Measurements from ENCODE around the gene CEACAM8. TPM values are rescaled to one million over a fixed set of nuclear protein-coding genes. Genes with fewer than 3 reads are reported as not detected.

Gene CEACAM8
- total RNA-seq, 1 experiment from 2014 or later: not detected

GRCh38 chr19:42554046-42554575, 40.6 kb downstream of the CEACAM8 start:
- Histone ChIP-seq H3K27ac (ENCODE audit: insufficient read length, low read depth, low read length) (no peak overlapping the region), H3K79me2 (ENCODE audit: insufficient read depth, low read length) (no peaks in the 10 kb centered on the region), H3K79me1 (ENCODE audit: insufficient read depth, low read depth, low read length, poor library complexity, severe bottlenecking) (no peaks in the 10 kb centered on the region), H3K9me3 (ENCODE audit: control insufficient read depth, low read depth, low read length) (no peaks in the 10 kb centered on the region), H3K14ac (ENCODE audit: insufficient read depth, low read length) (no peak overlapping the region), H3K27me3 (ENCODE audit: insufficient read depth, low read length) (no peaks in the 10 kb centered on the region), H4K20me1 (ENCODE audit: control insufficient read depth, insufficient read depth, insufficient read length) (no peaks in the 10 kb centered on the region), H2BK20ac (ENCODE audit: low read depth, low read length, poor library complexity, severe bottlenecking) (no peak overlapping the region), H3K18ac (ENCODE audit: insufficient read length, low read depth, low read length) (no peak overlapping the region), H2BK15ac (ENCODE audit: low read depth, low read length) (no peak overlapping the region), H3K9ac (ENCODE audit: extremely low read depth, insufficient read length, low read length) (no peak overlapping the region), H3K4me2 (ENCODE audit: insufficient read depth, insufficient read length, low read length) (no peak overlapping the region), H2BK12ac (ENCODE audit: insufficient read length, low read depth, low read length) (no peak overlapping the region), H3K56ac (ENCODE audit: insufficient read length, low read depth, low read length) (no peak overlapping the region), H3K4ac (ENCODE audit: low read depth, low read length) (no peak overlapping the region), H3K4me1 (ENCODE audit: insufficient read depth, low read length) (peaks cover 3% of the 10 kb centered on the region; the same call in 1 of the 2 replicates), H2BK120ac (ENCODE audit: low read depth, low read length, poor library complexity, severe bottlenecking) (no peak overlapping the region), H3T11ph (ENCODE audit: low read length) (no peak overlapping the region), H3K23ac (ENCODE audit: insufficient read length, low read depth, low read length) (no peak overlapping the region), H2AK5ac (ENCODE audit: insufficient read length, low read length) (no peak overlapping the region), H3K23me2 (ENCODE audit: insufficient read length, low read depth, low read length, poor library complexity, severe bottlenecking) (no peaks in the 10 kb centered on the region), H4K91ac (ENCODE audit: insufficient read length, low read depth, low read length) (no peak overlapping the region), H2AFZ (ENCODE audit: low read length) (no peak overlapping the region), H4K8ac (replicated peaks; ENCODE audit: insufficient read length, low read depth, low read length) (no peak overlapping the region), H4K5ac (ENCODE audit: insufficient read length, low read depth, low read length) (no peak overlapping the region), H2BK5ac (ENCODE audit: insufficient read length, low read length) (no peak overlapping the region)
- H3K27ac Mint-ChIP-seq: peak overlapping the region in 1 of 3 experiments; percentile 52; a peak in 1 of 7 replicates
- H3K9me3 Mint-ChIP-seq: peaks cover 26 to 34% of the 10 kb centered on the region in 2 experiments
- no peak overlapping the region for H3K4me3 Mint-ChIP-seq
- peak; percentile 22 for DNase-seq
- peaks cover 22% of the 10 kb centered on the region for H3K27me3 Mint-ChIP-seq (ENCODE audit: low read depth)
- no CpG with 5 or more reads among the region's 3 CpGs for WGBS (ENCODE audit: extremely low coverage, insufficient read length, low lambda C conversion rate)
- H3K4me1 Mint-ChIP-seq: peaks cover 34 to 39% of the 10 kb centered on the region in 2 experiments
- TF ChIP-seq CTCF (conservative IDR thresholded peaks at IDR 0.05): no peak
- peaks cover 7 to 26% (median 19%) of the 10 kb centered on the region in 3 experiments; a peak in 6 of 7 replicates for H3K36me3 Mint-ChIP-seq (ENCODE audit: insufficient read depth in 1 of 3, low read depth in 3 of 3)

Measured in H9 (cell line).